ENCODE measurements around the gene SLC12A8.

Gene SLC12A8

GRCh38 chr3:125207949-125208568, 4.5 kb downstream of the SLC12A8 start:
- H3K27ac ChIP-seq: no peak overlapping the region

GRCh38 chr3:125207507-125207906, 5.0 kb downstream of the SLC12A8 start:
- peaks cover 10% of the 10 kb centered on the region for H3K4me1 ChIP-seq
- no peak overlapping the region for H3K4me3 ChIP-seq (ENCODE audit: low read depth, low read length)

More at GRCh38 chr3:125207949-125208568, 4.5 kb downstream of the SLC12A8 start:
- no peak overlapping the region for H3K4me2 ChIP-seq (ENCODE audit: low read length)
- peaks cover 12% of the 10 kb centered on the region for H3K4me1 ChIP-seq
- H3K36me3 ChIP-seq (ENCODE audit: control insufficient read depth, insufficient read depth, low read length): no peaks in the 10 kb centered on the region
- H3K27me3 ChIP-seq (ENCODE audit: control insufficient read depth, insufficient read depth, low read length): no peaks in the 10 kb centered on the region
- no peak for TF ChIP-seq CTCF (IDR thresholded peaks at IDR 0.05)
- peak overlapping the region; percentile 38 for H2AFZ ChIP-seq
- no peak overlapping the region for H3K9ac ChIP-seq
- H3K4me3 ChIP-seq (ENCODE audit: low read depth, low read length): no peak overlapping the region
- H3K79me2 ChIP-seq: no peaks in the 10 kb centered on the region
- no peaks in the 10 kb centered on the region for H3K9me3 ChIP-seq (ENCODE audit: control insufficient read depth, low read length)

GRCh38 chr3:125206934-125207333, 5.6 kb downstream of the SLC12A8 start:
- H3K4me3 ChIP-seq (ENCODE audit: low read depth, low read length): no peak overlapping the region
- H3K36me3 ChIP-seq (ENCODE audit: control insufficient read depth, insufficient read depth, low read length): no peaks in the 10 kb centered on the region
- H3K9me3 ChIP-seq (ENCODE audit: control insufficient read depth, low read length): no peaks in the 10 kb centered on the region
- no peak overlapping the region for H3K9ac ChIP-seq
- H3K79me2 ChIP-seq: no peaks in the 10 kb centered on the region
- TF ChIP-seq CTCF (IDR thresholded peaks at IDR 0.05): no peak
- no peaks in the 10 kb centered on the region for H3K27me3 ChIP-seq (ENCODE audit: control insufficient read depth, insufficient read depth, low read length)
- no peak overlapping the region for H2AFZ ChIP-seq
- no peak overlapping the region for H3K4me2 ChIP-seq (ENCODE audit: low read length)
- H3K4me1 ChIP-seq: peaks cover 10% of the 10 kb centered on the region
- no peak overlapping the region for H3K27ac ChIP-seq

More at GRCh38 chr3:125207507-125207906, 5.0 kb downstream of the SLC12A8 start:
- no peaks in the 10 kb centered on the region for H3K9me3 ChIP-seq (ENCODE audit: control insufficient read depth, low read length)
- no peaks in the 10 kb centered on the region for H3K36me3 ChIP-seq (ENCODE audit: control insufficient read depth, insufficient read depth, low read length)
- no peaks in the 10 kb centered on the region for H3K79me2 ChIP-seq
- no peak for TF ChIP-seq CTCF (IDR thresholded peaks at IDR 0.05)
- H3K4me2 ChIP-seq (ENCODE audit: low read length): no peak overlapping the region
- no peak overlapping the region for H3K9ac ChIP-seq
- H3K27me3 ChIP-seq (ENCODE audit: control insufficient read depth, insufficient read depth, low read length): no peaks in the 10 kb centered on the region
- H3K27ac ChIP-seq: no peak overlapping the region
- peak overlapping the region; percentile 38 for H2AFZ ChIP-seq

DNA sequence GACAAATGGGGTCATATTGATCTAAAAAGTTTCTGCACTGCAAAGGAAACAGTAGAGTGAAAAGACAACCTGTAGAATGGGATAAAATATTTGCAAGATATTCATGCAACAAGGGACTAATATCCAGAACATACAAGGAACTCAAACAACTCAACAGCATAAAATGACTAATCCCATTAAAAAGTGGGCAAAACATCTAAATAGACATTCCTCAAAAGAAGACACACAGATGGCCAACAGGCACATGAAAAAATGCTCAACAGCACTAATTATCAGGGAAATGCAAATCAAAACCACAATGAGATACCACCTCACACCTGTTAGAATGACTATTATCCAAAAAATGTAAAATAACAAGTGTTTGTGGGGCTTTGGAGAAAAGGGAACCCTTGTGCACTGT, 8.8 kb downstream of the SLC12A8 start:
- H3K36me3 ChIP-seq (ENCODE audit: control insufficient read depth, insufficient read depth, low read length): no peaks in the 10 kb centered on the region
- H3K27me3 ChIP-seq (ENCODE audit: control insufficient read depth, insufficient read depth, low read length): no peaks in the 10 kb centered on the region
- H3K4me1 ChIP-seq: peaks cover 10% of the 10 kb centered on the region
- no peak for TF ChIP-seq CTCF (IDR thresholded peaks at IDR 0.05)
- H3K4me3 ChIP-seq (ENCODE audit: low read depth, low read length): no peak overlapping the region
- no peak overlapping the region for H3K9ac ChIP-seq
- no peak overlapping the region for H2AFZ ChIP-seq
- no peaks in the 10 kb centered on the region for H3K9me3 ChIP-seq (ENCODE audit: control insufficient read depth, low read length)
- no peak overlapping the region for H3K4me2 ChIP-seq (ENCODE audit: low read length)
- peaks cover 5% of the 10 kb centered on the region for H3K79me2 ChIP-seq
- no peak overlapping the region for H3K27ac ChIP-seq

DNA sequence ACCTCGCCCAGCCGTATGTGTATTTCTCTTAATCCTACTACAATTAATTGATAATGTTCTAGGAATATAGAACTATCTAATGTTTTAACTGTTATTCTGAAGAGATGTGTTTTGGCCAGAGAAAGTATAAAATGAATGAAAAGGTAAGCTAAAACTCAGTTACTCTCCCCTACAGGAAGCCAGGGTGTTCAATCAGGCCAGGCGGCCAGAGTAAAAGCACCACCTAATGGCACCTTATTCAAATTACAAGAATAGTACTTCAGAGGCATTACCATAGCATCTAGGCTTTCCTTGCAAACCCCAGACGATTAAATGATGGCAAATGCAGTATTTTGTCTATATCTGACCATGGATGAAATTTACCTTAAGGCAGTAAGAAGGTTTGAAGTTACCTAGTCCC, 10.4 kb downstream of the SLC12A8 start:
- H3K4me1 ChIP-seq: peaks cover 3% of the 10 kb centered on the region
- no peak for TF ChIP-seq CTCF (IDR thresholded peaks at IDR 0.05)
- H3K27me3 ChIP-seq (ENCODE audit: control insufficient read depth, insufficient read depth, low read length): no peaks in the 10 kb centered on the region
- H3K36me3 ChIP-seq (ENCODE audit: control insufficient read depth, insufficient read depth, low read length): no peaks in the 10 kb centered on the region
- H3K9me3 ChIP-seq (ENCODE audit: control insufficient read depth, low read length): no peaks in the 10 kb centered on the region
- no peak overlapping the region for H3K4me2 ChIP-seq (ENCODE audit: low read length)
- H2AFZ ChIP-seq: no peak overlapping the region
- H3K27ac ChIP-seq: no peak overlapping the region
- H3K4me3 ChIP-seq (ENCODE audit: low read depth, low read length): no peak overlapping the region
- no peak overlapping the region for H3K9ac ChIP-seq
- peaks cover 5% of the 10 kb centered on the region for H3K79me2 ChIP-seq

Measured in parathyroid adenoma (tissue), 2 donors.